GM19468 (cell line): ENCODE data around the gene MYOZ2.

ENCODE experiments used
- ATAC-seq: cut with Tn5 transposase; IDR thresholded peaks from one replicate; pipeline ENCODE4 v1.9.1; 2021; ENCODE audit warnings: mild to moderate bottlenecking, moderate library complexity, moderate number of reproducible peaks; ENCODE audit not compliant: unreplicated experiment; ENCODE audit errors: extremely low read depth

MYOZ2 gene

GRCh38 chr4:119232286-119232685 lies 96.7 kb downstream of the MYOZ2 start:
- no peak for ATAC-seq

GRCh38 chr4:119233191-119233590 lies 97.6 kb downstream of the MYOZ2 start:
- no peak for ATAC-seq

GRCh38 chr4:119233750-119234149 lies 98.1 kb downstream of the MYOZ2 start:
- no peak for ATAC-seq

- no peak for ATAC-seq
Observed at GRCh38 chr4:119237201-119237600, 101.6 kb downstream of the MYOZ2 start.
